GM21526 (cell line): ENCODE measurements around the gene USP1.

Experiments
- ATAC-seq: cut with Tn5 transposase; IDR thresholded peaks from one replicate; pipeline ENCODE4 v1.9.1; 2021; ENCODE audit warnings: moderate library complexity; ENCODE audit not compliant: unreplicated experiment, low FRiP score

Gene USP1, protein sequence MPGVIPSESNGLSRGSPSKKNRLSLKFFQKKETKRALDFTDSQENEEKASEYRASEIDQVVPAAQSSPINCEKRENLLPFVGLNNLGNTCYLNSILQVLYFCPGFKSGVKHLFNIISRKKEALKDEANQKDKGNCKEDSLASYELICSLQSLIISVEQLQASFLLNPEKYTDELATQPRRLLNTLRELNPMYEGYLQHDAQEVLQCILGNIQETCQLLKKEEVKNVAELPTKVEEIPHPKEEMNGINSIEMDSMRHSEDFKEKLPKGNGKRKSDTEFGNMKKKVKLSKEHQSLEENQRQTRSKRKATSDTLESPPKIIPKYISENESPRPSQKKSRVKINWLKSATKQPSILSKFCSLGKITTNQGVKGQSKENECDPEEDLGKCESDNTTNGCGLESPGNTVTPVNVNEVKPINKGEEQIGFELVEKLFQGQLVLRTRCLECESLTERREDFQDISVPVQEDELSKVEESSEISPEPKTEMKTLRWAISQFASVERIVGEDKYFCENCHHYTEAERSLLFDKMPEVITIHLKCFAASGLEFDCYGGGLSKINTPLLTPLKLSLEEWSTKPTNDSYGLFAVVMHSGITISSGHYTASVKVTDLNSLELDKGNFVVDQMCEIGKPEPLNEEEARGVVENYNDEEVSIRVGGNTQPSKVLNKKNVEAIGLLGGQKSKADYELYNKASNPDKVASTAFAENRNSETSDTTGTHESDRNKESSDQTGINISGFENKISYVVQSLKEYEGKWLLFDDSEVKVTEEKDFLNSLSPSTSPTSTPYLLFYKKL

DNA sequence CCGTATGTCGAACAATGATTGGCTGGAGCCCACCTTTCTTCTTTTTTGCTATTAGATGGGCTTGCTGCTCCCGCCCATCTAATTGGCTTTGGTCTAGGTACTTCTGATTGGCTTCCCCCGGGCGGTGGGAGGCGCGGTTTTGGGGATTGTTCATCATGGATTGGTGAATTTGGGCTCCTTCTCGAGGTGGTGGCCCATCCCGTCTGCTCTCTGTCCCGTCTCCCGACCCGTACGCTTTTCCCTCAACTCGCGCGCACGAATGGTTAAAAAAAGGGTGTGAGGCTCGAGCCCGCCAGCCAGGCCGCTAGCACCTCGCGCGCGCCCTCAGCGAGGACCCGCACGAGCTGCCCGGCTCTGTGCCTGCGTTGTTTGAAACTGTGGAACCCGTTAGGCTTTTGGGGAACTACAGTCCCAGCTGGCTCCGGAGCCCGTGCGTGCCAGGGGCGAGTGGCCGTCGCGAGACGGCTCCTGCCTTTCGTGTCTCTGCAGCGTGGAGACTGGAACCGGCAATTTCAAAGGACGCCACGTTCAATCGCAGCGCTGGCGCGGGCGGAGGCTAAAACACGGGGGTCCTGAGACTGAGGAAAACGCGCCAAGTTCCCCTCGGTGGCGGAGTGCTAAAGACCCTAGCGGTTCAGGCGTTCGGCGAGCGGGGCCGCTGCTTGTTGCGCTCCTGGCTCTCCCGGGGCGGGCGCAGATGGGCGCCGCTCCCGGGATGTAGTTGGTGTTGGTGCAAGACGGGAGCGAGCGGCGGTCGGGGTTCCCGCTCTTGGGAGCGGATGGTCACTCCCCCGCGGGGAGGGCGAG, at the start of gene USP1:
TSS of gene USP1 (plus strand) at position 584 of the 807 bp plus-strand sequence. CDS start 2,819 bp downstream, outside the sequence.
- ATAC-seq = peak; percentile 81

DNA sequence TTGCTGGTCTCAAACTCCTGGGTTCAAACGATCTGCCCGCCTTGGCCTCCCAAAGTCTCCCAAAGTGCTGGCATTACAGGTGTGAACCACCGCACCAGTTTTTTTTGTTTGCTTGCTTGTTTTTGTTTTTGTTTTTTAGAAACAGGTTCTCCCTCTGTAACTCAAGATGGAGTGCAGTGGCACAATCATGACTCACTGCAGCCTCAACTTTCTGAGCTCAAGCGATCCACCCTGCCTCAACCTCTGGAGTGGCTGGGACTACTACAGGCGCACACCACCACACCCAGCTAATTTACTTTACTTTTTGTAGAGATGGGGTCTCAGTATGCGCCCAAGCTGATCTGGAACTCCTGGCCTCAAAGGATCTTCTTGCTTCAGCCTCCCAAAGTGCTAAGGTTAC, 47.3 kb upstream of the USP1 start:
- ATAC-seq = no peak

DNA sequence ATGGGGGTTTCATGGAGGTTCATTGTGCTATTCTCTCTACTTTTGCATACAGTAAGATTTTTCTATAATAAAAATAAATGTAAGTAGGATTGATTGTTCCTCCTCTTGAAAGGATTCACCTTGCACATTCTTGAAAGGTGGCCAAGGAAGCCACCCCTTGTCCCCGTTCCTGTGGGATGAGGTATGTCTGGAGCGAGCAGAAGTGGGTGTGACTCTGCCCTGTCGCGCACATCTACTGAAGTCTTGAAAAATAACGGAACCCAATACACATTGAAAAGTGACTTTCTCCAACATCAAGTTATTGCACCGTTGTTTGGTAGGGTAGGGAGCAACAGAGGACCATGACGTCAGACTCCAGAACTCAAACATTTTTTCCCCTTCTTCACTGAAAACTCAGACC, 46.8 kb upstream of the USP1 start:
- ATAC-seq = no peak

GRCh38 chr1:62391369-62391971, 45.4 kb upstream of the USP1 start:
- ATAC-seq = no peak

- no peak for ATAC-seq
These were observed 43.9 kb upstream of the USP1 start for GRCh38 chr1:62392951-62393350.

- ATAC-seq = no peak
These were observed 42.2 kb upstream of the USP1 start for GRCh38 chr1:62394646-62395045.

GRCh38 chr1:62395291-62395690, 41.6 kb upstream of the USP1 start:
- ATAC-seq = no peak

DNA sequence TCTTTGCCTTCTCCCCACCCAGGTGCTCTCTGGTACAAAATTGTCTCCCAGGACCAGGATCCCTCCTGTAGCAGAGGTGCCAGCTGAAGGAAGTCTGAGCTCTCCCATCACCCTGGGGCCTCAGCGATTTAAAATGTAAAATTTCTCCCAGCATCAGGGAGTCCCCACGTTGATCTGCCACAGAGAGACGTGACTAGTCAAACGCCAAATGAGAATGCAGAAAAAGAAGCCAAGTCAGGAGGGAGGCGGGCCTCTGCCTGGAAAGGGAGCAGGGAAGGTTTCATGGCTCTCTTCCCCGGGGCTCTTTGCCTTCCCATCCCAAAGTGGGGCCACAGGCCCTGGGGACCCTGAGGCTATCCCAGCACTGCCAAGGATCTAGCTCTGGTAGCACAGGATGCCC, 40.0 kb upstream of the USP1 start:
- no peak for ATAC-seq

GRCh38 chr1:62397301-62397700, 39.5 kb upstream of the USP1 start:
- ATAC-seq = no peak

DNA sequence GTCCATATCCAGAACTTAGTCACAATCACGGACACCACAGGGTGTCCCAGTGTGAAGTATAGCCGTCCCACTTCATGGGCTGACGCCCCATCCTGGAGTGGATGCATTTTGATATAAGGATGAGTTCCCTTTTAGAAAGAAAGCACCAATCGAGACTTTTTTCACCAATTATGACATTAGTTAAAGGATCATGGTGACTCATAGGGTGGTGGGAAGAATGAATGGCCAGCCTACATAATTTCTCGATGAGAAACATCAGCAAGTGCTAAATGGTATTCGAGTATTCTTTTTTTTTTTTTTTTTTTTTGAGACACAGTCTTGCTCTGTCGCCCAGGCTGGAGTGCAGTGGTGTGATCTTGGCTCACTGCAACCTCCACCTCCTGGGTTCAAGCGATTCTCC, 38.5 kb upstream of the USP1 start:
- ATAC-seq = no peak

DNA sequence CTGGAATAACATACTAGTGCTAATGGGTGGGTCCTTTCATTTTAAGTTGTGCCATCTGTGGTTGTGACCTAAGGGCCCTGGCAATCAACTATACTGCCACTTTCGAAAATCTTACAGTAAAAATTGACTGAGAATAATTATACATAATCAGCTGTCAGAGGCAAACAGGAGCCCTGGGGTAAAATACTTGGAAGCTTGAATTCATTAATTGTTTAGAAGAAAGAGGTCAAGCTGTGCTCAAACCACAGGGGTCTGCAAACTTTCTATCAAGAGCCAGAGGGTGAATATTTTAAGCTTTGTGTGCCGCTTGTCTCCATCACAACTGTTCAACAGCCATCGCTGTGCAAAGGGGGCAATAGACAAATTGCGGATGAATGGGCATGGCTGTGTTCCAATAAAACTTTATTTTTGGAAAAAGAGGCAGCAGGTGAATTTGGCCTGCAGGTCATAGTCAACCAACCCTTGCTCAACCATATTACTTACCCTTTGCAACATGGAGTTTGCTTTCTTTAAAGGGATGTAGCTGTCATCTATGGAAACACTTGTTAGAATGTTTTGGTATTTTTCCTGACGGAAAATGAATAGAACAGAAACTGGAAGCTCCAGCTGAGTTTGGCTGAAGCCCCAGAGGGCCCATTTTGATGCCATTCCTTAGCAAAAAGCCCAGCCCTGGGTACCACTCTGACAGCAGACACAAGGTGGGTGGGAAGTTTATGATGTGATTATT, 35.7 kb upstream of the USP1 start:
- ATAC-seq = no peak

DNA sequence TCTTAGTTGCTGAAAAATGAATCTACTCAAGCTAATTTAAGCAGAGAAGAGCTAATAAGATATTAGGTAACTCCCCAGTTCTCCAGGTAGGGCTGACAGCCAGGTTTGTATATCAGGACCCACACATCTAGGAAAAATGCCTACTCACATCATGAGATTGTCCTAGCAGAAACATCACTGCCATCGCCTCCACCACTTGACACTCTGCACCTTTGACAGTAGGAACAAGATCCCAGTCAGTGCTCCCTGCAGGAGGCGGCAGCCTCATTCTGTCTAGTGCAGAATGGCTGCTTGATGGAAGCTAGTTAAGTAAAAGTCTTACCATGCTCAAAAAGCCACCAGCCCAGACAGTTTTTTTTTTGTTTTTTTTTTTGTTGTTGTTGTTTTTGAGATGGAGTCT, 31.6 kb upstream of the USP1 start:
- no peak for ATAC-seq

- ATAC-seq = no peak
These were observed 30.3 kb upstream of the USP1 start for GRCh38 chr1:62406576-62406975.

- ATAC-seq = peak; percentile 66
These were observed 29.3 kb upstream of the USP1 start for GRCh38 chr1:62407398-62408009.

DNA sequence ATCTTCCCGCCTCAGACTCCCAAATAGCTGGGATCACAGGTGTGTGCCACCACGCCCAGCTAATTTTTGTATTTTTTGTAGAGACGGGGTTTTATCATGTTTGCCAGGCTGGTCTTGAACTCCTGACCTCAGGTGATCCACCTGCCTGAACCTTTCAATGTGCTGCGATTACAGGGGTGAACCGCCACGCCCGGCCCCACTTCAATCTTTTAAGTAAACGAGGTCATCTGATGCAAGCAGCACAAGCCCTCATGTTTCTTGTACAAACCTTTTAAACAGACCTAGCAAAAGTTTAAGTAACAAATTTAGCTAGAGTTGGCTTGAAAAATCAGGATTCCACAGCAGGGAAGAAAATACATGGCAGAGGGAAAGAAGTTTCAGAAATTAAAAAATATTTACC, 21.2 kb upstream of the USP1 start:
- no peak for ATAC-seq

DNA sequence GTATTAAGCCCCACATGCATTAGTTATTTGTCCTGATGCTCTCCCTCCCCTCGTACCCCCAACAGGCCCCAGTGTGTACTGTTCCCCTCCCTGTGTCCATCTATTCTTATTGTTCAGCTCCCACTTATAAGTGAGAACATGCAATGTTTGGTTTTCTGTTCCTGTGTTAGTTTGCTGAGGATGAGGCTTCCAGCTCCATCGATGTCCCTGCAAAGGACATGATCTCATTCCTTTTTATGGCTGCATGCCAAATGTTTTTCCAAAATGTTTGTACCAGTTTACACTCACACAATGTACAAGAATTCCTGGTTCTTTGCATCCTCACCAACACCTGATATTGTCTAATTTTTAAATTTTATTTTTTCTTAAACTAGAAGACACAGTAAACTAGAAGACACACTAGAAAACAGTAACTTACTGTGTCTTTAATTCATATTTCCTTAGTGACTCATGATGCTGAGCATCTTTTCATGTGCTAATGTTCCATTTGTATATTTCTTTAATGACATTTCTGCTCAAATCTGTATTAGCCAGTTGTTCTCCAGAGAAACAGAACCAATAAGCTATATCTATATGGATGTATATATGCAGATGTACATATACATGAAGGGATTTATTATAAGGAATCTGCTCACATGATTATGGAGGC, 19.4 kb upstream of the USP1 start:
- no peak for ATAC-seq

- ATAC-seq = no peak
These were observed 16.6 kb upstream of the USP1 start for GRCh38 chr1:62420214-62420613.

DNA sequence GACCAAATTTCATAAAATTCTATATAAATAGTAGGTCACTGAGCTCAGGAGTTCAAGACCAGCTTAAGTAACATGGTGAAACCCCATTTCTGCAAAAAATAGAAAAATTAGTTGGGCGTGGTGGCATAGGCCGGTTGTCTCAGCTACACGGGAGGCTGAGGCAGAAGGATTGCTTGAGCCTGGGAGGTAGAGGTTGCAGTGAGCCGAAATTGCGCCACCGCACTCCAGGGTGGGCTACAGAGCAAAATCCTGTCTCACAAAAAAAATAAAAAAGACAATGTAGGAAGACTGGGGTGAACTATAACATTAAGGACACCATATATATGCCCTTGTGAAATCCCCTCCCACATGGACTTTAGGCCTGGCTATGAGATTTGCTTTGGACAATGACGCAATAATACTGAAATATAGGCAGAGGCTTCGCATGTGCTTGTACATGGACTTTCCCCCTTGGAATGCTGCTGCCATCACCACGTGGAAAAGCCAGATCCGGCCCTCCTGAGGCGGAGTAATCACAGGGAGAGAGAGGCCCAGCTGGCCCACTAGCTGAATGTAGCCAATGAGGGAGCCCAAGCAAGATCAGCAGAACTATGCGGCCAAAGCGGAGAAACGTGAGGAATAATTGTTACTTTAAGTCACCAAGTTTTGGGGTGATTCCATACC, 13.1 kb upstream of the USP1 start:
- ATAC-seq = no peak

DNA sequence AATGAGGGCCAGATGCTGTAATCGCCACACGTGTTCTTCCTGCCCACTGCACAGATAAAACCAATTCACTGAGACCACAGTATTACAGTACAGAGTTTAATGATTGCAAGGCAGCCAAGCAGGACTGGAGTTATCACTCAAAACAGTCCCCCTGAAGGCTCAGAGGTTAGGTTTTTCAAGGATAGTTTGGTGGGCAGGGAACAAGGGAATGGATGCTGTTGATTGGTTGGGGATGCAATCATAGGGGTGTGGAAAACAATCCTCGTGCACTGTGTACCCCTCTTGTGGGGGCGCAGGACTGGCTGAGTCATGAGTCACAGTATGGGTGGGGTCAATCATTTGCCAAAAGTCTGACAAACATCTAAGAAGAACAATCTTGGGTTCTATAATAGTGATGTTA, 12.4 kb upstream of the USP1 start:
- ATAC-seq = no peak
